Kidney epithelial cell (primary cell): Measurements from ENCODE around the gene FGFRL1. TPM values are rescaled to one million over a fixed set of nuclear protein-coding genes. Genes with fewer than 3 reads are reported as not detected.

Experiments used
- DNase-seq: peaks from one replicate; pipeline ENCODE4 v3.0.0-alpha.2; 2010; ENCODE audit warnings: low read depth
- H3K27me3 ChIP-seq: 2 replicates; pipeline ENCODE4 v1.6.0; 2011; ENCODE audit warnings: low read length; ENCODE audit not compliant: control insufficient read depth, insufficient read depth
- H3K36me3 ChIP-seq: 2 replicates; pipeline ENCODE4 v1.5.1; 2011; ENCODE audit warnings: low read length; ENCODE audit not compliant: control insufficient read depth, insufficient read depth
- H3K4me3 ChIP-seq: 2 replicates; pipeline ENCODE4 v1.5.1; 2011; ENCODE audit warnings: low read depth, mild to moderate bottlenecking, control low read depth, low read length
- total RNA-seq: library from RNA; depleted of rRNA; stranded (reverse); fragments of >200 nt; gene quantifications from 2 replicates; pipeline ENCODE4 v1.2.3, GENCODE V29; 2015
- TF ChIP-seq, protein P1 (sequence below): IDR thresholded peaks from 2 replicates; pipeline ENCODE4 v1.5.1; 2011; ENCODE audit warnings: mild to moderate bottlenecking, moderate library complexity, low read length, control low read depth, inconsistent platforms; ENCODE audit not compliant: insufficient read depth, poor library complexity, severe bottlenecking

FGFRL1 gene
- total RNA-seq, 1 donor from 2014 or later: 39.2 TPM

GRCh38 chr4:968621-969394, 42.6 kb upstream of the FGFRL1 start:
- Histone ChIP-seq H3K27me3 (peaks cover 10% of the 10 kb centered on the region), H3K4me3 (no peak overlapping the region), H3K36me3 (no peaks in the 10 kb centered on the region)
- TF ChIP-seq, protein P1, sequence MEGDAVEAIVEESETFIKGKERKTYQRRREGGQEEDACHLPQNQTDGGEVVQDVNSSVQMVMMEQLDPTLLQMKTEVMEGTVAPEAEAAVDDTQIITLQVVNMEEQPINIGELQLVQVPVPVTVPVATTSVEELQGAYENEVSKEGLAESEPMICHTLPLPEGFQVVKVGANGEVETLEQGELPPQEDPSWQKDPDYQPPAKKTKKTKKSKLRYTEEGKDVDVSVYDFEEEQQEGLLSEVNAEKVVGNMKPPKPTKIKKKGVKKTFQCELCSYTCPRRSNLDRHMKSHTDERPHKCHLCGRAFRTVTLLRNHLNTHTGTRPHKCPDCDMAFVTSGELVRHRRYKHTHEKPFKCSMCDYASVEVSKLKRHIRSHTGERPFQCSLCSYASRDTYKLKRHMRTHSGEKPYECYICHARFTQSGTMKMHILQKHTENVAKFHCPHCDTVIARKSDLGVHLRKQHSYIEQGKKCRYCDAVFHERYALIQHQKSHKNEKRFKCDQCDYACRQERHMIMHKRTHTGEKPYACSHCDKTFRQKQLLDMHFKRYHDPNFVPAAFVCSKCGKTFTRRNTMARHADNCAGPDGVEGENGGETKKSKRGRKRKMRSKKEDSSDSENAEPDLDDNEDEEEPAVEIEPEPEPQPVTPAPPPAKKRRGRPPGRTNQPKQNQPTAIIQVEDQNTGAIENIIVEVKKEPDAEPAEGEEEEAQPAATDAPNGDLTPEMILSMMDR: no peak
- no peak for DNase-seq

GRCh38 chr4:970046-970745, 41.2 kb upstream of the FGFRL1 start:
- no peak for DNase-seq
- H3K36me3 ChIP-seq: no peaks in the 10 kb centered on the region
- H3K27me3 ChIP-seq: peaks cover 12% of the 10 kb centered on the region
- no peak overlapping the region for H3K4me3 ChIP-seq
- TF ChIP-seq, protein P1: no peak

- TF ChIP-seq, protein P1: no peak
- H3K4me3 ChIP-seq: no peak overlapping the region
- no peaks in the 10 kb centered on the region for H3K36me3 ChIP-seq
- DNase-seq: no peak
- peaks cover 12% of the 10 kb centered on the region for H3K27me3 ChIP-seq
Observed at GRCh38 chr4:970854-971520, 40.4 kb upstream of the FGFRL1 start.

GRCh38 chr4:971666-972500, 39.5 kb upstream of the FGFRL1 start:
- H3K36me3 ChIP-seq: no peaks in the 10 kb centered on the region
- peak overlapping the region; percentile 70 for H3K4me3 ChIP-seq
- no peak for DNase-seq
- TF ChIP-seq, protein P1: no peak
- peaks cover 12% of the 10 kb centered on the region for H3K27me3 ChIP-seq

DNA sequence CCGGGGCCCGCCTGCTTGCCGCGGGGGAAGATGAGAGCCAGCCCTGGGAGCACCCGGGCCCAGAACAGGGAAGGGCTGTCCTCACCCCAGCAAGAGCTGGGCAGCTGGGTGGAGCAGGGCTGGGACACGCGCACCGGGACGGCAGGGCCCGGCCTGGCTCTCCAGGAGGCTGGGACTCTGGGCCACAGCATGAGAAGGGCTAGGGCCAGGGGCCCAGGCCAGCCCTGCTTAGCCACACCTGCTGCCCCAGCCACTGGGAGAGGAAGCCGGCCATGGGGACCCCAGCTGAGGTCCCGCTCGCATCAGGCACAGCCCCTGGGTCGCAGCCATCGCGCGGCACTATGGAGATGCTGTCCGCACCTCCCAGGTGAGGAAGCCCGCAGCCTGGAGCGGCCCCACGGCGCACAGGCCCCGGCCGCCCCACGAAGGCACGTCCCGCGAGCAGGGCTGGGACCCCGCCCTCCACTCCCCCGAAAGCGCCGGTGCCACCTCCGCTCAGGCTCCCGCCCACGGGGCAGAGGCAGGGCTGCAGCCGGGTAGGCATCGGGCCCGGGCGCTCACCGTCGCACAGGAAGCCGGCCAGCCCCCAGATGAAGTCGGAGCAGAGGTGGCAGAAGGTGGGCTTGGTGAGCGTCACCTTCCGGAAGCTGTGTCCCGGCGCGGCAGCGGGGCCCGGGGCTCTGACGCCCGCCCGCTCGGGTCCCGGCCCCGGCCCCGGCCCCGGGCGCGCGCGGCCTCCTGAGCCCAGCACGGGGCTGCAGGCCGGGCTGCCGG, 38.6 kb upstream of the FGFRL1 start:
- TF ChIP-seq, protein P1: no peak
- no peaks in the 10 kb centered on the region for H3K36me3 ChIP-seq
- peak overlapping the region; percentile 70 for H3K4me3 ChIP-seq
- DNase-seq: no peak
- H3K27me3 ChIP-seq: peaks cover 7% of the 10 kb centered on the region
